HepG2 (cell line): Measurements from ENCODE around the gene PLEKHM2. TPM values are rescaled to one million over a fixed set of nuclear protein-coding genes. Genes with fewer than 3 reads are reported as not detected.

Source experiments
- ATM ChIP-seq: fragments of 450-650 bp; IDR thresholded peaks from 2 replicates; pipeline ENCODE4 v1.7.1; 2017; ENCODE audit warnings: mild to moderate bottlenecking, borderline replicate concordance
- FOXM1 ChIP-seq: sonication (generic); formaldehyde crosslinking; IDR thresholded peaks from 2 replicates; pipeline ENCODE4 v1.5.0; 2020; ENCODE audit warnings: missing genetic modification reagents
- GATAD2A ChIP-seq: IDR thresholded peaks from 2 replicates; pipeline ENCODE4 v1.6.1; 2016
- GFI1 ChIP-seq: sonication (generic); formaldehyde crosslinking; IDR thresholded peaks from 2 replicates; pipeline ENCODE4 v1.5.0; 2020; ENCODE audit warnings: missing genetic modification reagents, mild to moderate bottlenecking, borderline replicate concordance
- HNF4A ChIP-seq: sonication (generic); formaldehyde crosslinking; IDR thresholded peaks from 2 replicates; pipeline ENCODE4 v1.4.0; 2020; ENCODE audit warnings: missing genetic modification reagents
- MEIS1 ChIP-seq: sonication (generic); formaldehyde crosslinking; IDR thresholded peaks from 2 replicates; pipeline ENCODE4 v1.9.0; 2021; ENCODE audit warnings: mild to moderate bottlenecking, missing genetic modification reagents, moderate library complexity, borderline replicate concordance
- MXD1 ChIP-seq: sonication (generic); formaldehyde crosslinking; IDR thresholded peaks from 2 replicates; pipeline ENCODE4 v1.4.0; 2020; ENCODE audit warnings: mild to moderate bottlenecking, missing genetic modification reagents
- RAD51 ChIP-seq: fragments of 450-650 bp; IDR thresholded peaks from 2 replicates; pipeline ENCODE4 v1.6.1; 2016; ENCODE audit warnings: borderline replicate concordance
- RFXAP ChIP-seq: sonication (generic); formaldehyde crosslinking; IDR thresholded peaks from 2 replicates; pipeline ENCODE4 v1.4.0; 2020; ENCODE audit warnings: missing genetic modification reagents, borderline replicate concordance
- SMARCE1 ChIP-seq: fragments of 450-650 bp; IDR thresholded peaks from 2 replicates; pipeline ENCODE4 v1.6.1; 2017; ENCODE audit warnings: borderline replicate concordance
- SP4 ChIP-seq: sonication (generic); formaldehyde crosslinking; IDR thresholded peaks from 2 replicates; pipeline ENCODE4 v1.8.1; 2023; ENCODE audit warnings: mild to moderate bottlenecking, missing genetic modification reagents
- TEAD3 ChIP-seq: optimal IDR thresholded peaks from 2 replicates; pipeline ENCODE3; 2016; ENCODE audit warnings: borderline replicate concordance
- ZNF121 ChIP-seq: sonication (generic); formaldehyde crosslinking; IDR thresholded peaks from 2 replicates; pipeline ENCODE4 v1.5.0; 2020; ENCODE audit warnings: mild to moderate bottlenecking, missing genetic modification reagents
- ZNF256 ChIP-seq: sonication (generic); formaldehyde crosslinking; conservative IDR thresholded peaks from 2 replicates; pipeline ENCODE4 v1.4.0; 2020; ENCODE audit warnings: missing genetic modification reagents
- ZNF296 ChIP-seq: sonication (generic); formaldehyde crosslinking; conservative IDR thresholded peaks from 2 replicates; pipeline ENCODE4 v1.5.0; 2020; ENCODE audit warnings: mild to moderate bottlenecking, missing genetic modification reagents
- ZNF563 ChIP-seq: sonication (generic); formaldehyde crosslinking; IDR thresholded peaks from 2 replicates; pipeline ENCODE4 v1.8.0; 2022; ENCODE audit warnings: mild to moderate bottlenecking, moderate library complexity, missing genetic modification reagents
- ZNF800 ChIP-seq: sonication (generic); formaldehyde crosslinking; IDR thresholded peaks from 2 replicates; pipeline ENCODE4 v1.4.0; 2020; ENCODE audit warnings: missing genetic modification reagents
- ZSCAN20 ChIP-seq: sonication (generic); formaldehyde crosslinking; IDR thresholded peaks from 2 replicates; pipeline ENCODE4 v1.4.0; 2020; ENCODE audit warnings: missing genetic modification reagents, mild to moderate bottlenecking, borderline replicate concordance
- polyA plus RNA-seq, 8 experiments: library from polyadenylated mRNA; depleted of rRNA in 3 of 8; stranded (reverse) in 7 of 8; unstranded in 1 of 8; fragments of >200 nt; fragmentation: Illumina TruSeq in 4 of 8; extraction: Trizol in 4 of 8; gene quantifications; 2 replicates each; pipeline versions ENCODE4 v1.2.1 to v1.2.3, GENCODE V29; 2011 to 2016; ENCODE audit warnings: low read depth in 4 of 8, missing spikeins in 1 of 8, mixed read lengths in 1 of 8; ENCODE audit not compliant: insufficient read depth in 1 of 8
- total RNA-seq, 5 experiments: library from RNA; depleted of rRNA; stranded (reverse); fragments of >200 nt; fragmentation: Illumina TruSeq; extraction: Trizol; gene quantifications; 2 replicates each; pipeline ENCODE4 v1.2.3, GENCODE V29; 2016; ENCODE audit warnings: low read depth in 1 of 5
- TF ChIP-seq, protein P1 (sequence below): sonication (generic); formaldehyde crosslinking; IDR thresholded peaks from 2 replicates; pipeline ENCODE4 v1.5.0; 2020; ENCODE audit warnings: mild to moderate bottlenecking, missing genetic modification reagents
- TF ChIP-seq, protein P2 (sequence below): sonication (generic); formaldehyde crosslinking; IDR thresholded peaks from 2 replicates; pipeline ENCODE4 v1.9.0; 2021; ENCODE audit warnings: missing genetic modification reagents, mild to moderate bottlenecking, borderline replicate concordance
- TF ChIP-seq, protein P3 (sequence below): sonication (generic); formaldehyde crosslinking; IDR thresholded peaks from 2 replicates; pipeline ENCODE4 v1.9.0; 2022; ENCODE audit warnings: low read depth, missing genetic modification reagents

The PLEKHM2 gene
- total and polyA plus RNA-seq, 2 of the 13 experiments (the other 11 are each of a cell fraction or from before 2014, with no cell fraction given) = 16.5 to 27.3 TPM

GRCh38 chr1:15740924-15741850 lies 57.1 kb downstream of the PLEKHM2 start (continued):
- TF ChIP-seq ZNF296 (no peak), TEAD3 (peak; percentile 65), GATAD2A (CRISPR knock-in tag) (peak; percentile 64), ZNF121 (no peak), FOXM1 (CRISPR knock-in tag) (no peak), ZNF563 (no peak), HNF4A (peak; percentile 44), ATM (no peak), MXD1 (CRISPR knock-in tag) (no peak), RAD51 (no peak), ZNF256 (CRISPR knock-in tag) (no peak), MEIS1 (no peak), SMARCE1 (no peak), SP4 (CRISPR knock-in tag) (0 out of 2 replicates have a peak, but pooled peaks have one; percentile 13), ZSCAN20 (CRISPR knock-in tag) (no peak), ZNF800 (CRISPR knock-in tag) (no peak), RFXAP (CRISPR knock-in tag) (no peak; the same call in 1 of the 2 replicates), GFI1 (no peak)
- TF ChIP-seq, protein P1, sequence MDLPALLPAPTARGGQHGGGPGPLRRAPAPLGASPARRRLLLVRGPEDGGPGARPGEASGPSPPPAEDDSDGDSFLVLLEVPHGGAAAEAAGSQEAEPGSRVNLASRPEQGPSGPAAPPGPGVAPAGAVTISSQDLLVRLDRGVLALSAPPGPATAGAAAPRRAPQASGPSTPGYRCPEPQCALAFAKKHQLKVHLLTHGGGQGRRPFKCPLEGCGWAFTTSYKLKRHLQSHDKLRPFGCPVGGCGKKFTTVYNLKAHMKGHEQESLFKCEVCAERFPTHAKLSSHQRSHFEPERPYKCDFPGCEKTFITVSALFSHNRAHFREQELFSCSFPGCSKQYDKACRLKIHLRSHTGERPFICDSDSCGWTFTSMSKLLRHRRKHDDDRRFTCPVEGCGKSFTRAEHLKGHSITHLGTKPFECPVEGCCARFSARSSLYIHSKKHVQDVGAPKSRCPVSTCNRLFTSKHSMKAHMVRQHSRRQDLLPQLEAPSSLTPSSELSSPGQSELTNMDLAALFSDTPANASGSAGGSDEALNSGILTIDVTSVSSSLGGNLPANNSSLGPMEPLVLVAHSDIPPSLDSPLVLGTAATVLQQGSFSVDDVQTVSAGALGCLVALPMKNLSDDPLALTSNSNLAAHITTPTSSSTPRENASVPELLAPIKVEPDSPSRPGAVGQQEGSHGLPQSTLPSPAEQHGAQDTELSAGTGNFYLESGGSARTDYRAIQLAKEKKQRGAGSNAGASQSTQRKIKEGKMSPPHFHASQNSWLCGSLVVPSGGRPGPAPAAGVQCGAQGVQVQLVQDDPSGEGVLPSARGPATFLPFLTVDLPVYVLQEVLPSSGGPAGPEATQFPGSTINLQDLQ (CRISPR knock-in tag) = no peak
- TF ChIP-seq, protein P2, sequence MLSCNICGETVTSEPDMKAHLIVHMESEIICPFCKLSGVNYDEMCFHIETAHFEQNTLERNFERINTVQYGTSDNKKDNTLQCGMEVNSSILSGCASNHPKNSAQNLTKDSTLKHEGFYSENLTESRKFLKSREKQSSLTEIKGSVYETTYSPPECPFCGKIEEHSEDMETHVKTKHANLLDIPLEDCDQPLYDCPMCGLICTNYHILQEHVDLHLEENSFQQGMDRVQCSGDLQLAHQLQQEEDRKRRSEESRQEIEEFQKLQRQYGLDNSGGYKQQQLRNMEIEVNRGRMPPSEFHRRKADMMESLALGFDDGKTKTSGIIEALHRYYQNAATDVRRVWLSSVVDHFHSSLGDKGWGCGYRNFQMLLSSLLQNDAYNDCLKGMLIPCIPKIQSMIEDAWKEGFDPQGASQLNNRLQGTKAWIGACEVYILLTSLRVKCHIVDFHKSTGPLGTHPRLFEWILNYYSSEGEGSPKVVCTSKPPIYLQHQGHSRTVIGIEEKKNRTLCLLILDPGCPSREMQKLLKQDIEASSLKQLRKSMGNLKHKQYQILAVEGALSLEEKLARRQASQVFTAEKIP (CRISPR knock-in tag) = no peak
- TF ChIP-seq, protein P3, sequence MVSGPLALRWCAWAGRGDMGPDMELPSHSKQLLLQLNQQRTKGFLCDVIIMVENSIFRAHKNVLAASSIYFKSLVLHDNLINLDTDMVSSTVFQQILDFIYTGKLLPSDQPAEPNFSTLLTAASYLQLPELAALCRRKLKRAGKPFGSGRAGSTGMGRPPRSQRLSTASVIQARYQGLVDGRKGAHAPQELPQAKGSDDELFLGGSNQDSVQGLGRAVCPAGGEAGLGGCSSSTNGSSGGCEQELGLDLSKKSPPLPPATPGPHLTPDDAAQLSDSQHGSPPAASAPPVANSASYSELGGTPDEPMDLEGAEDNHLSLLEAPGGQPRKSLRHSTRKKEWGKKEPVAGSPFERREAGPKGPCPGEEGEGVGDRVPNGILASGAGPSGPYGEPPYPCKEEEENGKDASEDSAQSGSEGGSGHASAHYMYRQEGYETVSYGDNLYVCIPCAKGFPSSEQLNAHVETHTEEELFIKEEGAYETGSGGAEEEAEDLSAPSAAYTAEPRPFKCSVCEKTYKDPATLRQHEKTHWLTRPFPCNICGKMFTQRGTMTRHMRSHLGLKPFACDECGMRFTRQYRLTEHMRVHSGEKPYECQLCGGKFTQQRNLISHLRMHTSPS (CRISPR knock-in tag) = no peak
